OCI-LY7 (cell line): ENCODE results near the gene HCN3. TPM values are rescaled to one million over a fixed set of nuclear protein-coding genes. Genes with fewer than 3 reads are reported as not detected.
A peak's percentile ranks its signal among the peaks of the same experiment; 100 is the strongest.

Experiments
- BruUV-seq: library from RNA; stranded (reverse); fragments of 400-500 nt; replicated peaks from 2 replicates; lab custom pipeline; 2021; lab: Mats Ljungman, UMichigan
- CTCF ChIA-PET: fragments of 300-600 bp; sonication (Branson Sonifier 250); formaldehyde crosslinking; loops from one replicate; lab custom pipeline; 2022; ENCODE audit warnings: antibody characterized with exemption; ENCODE audit not compliant: unreplicated experiment; lab: Charles Lee
- POLR2A ChIA-PET: fragments of 300-600 bp; sonication (Branson Sonifier 250); formaldehyde crosslinking; loops from one replicate; lab custom pipeline; 2022; ENCODE audit warnings: antibody characterized with exemption; lab: Charles Lee
- DNase-seq: peaks from one replicate; pipeline ENCODE4 v3.0.0-alpha.2; 2015; ENCODE audit warnings: low spot score
- H2AFZ ChIP-seq: fragments of 200-600 bp; sonication (generic), shearing (Covaris generic); 2 replicates; pipeline ENCODE4 v1.6.1; 2014; ENCODE audit warnings: mild to moderate bottlenecking, antibody characterized with exemption, low read length, moderate library complexity
- H3K27ac ChIP-seq: fragments of 200-600 bp; sonication (generic); 2 replicates; pipeline ENCODE4 v1.5.1; 2014; ENCODE audit warnings: mixed run types, low read depth, mild to moderate bottlenecking, moderate library complexity, low read length, inconsistent platforms; ENCODE audit not compliant: poor library complexity, severe bottlenecking
- H3K36me3 ChIP-seq: fragments of 200-600 bp; sonication (generic); 2 replicates; pipeline ENCODE4 v1.6.1; 2014; ENCODE audit warnings: mild to moderate bottlenecking, antibody characterized with exemption, low read length, moderate library complexity, mixed read lengths; ENCODE audit not compliant: insufficient read depth
- H3K4me1 ChIP-seq: fragments of 200-600 bp; sonication (generic); 2 replicates; pipeline ENCODE4 v1.5.1; 2014; ENCODE audit warnings: mild to moderate bottlenecking, low read length; ENCODE audit not compliant: insufficient read depth, poor library complexity, severe bottlenecking
- H3K4me2 ChIP-seq: fragments of 200-600 bp; sonication (generic); 2 replicates; pipeline ENCODE4 v1.6.1; 2014; ENCODE audit warnings: mild to moderate bottlenecking, low read length
- H3K4me3 ChIP-seq: fragments of 200-600 bp; sonication (generic); 2 replicates; pipeline ENCODE4 v1.5.1; 2014; ENCODE audit warnings: mild to moderate bottlenecking, low read depth, low read length; ENCODE audit not compliant: poor library complexity, severe bottlenecking
- H3K79me2 ChIP-seq: fragments of 200-600 bp; sonication (generic); 2 replicates; pipeline ENCODE4 v1.6.1; 2016; ENCODE audit warnings: low read depth, mild to moderate bottlenecking, low read length, moderate library complexity, mixed read lengths; ENCODE audit not compliant: insufficient read depth
- H3K9me2 ChIP-seq: fragments of 200-600 bp; sonication (generic); 2 replicates; pipeline ENCODE4 v1.6.1; 2016; ENCODE audit warnings: mild to moderate bottlenecking, low read length, mixed read lengths; ENCODE audit not compliant: insufficient read depth
- H3K9me3 ChIP-seq: fragments of 200-600 bp; sonication (generic); 2 replicates; pipeline ENCODE4 v1.6.1; 2014; ENCODE audit warnings: mild to moderate bottlenecking, mixed run types, low read length, mixed read lengths
- H4K20me1 ChIP-seq: fragments of 200-600 bp; sonication (generic); 2 replicates; pipeline ENCODE4 v1.6.1; 2014; ENCODE audit warnings: mild to moderate bottlenecking, antibody characterized with exemption, low read length, moderate library complexity, mixed read lengths; ENCODE audit not compliant: insufficient read depth
- CTCF ChIP-seq: fragments of 200-600 bp; sonication (generic); conservative IDR thresholded peaks from 2 replicates; pipeline ENCODE4 v1.5.1; 2014; ENCODE audit warnings: mild to moderate bottlenecking, antibody characterized with exemption, low read length, moderate library complexity, mixed read lengths
- EZH2phosphoT487 ChIP-seq: fragments of 200-600 bp; sonication (generic); IDR thresholded peaks from 2 replicates; pipeline ENCODE4 v1.6.1; 2018; ENCODE audit warnings: low read depth, borderline replicate concordance, mild to moderate bottlenecking, mixed run types, antibody characterized with exemption, low read length, moderate library complexity, mixed read lengths
- intact Hi-C: fragments of 100-400 bp; cut with micrococcal nuclease; formaldehyde crosslinking; loops from one replicate; pipeline ENCODE4 v1.10.0; 2022; ENCODE audit not compliant: unreplicated experiment
- total RNA-seq, 2 experiments: library from RNA; depleted of rRNA in 1 of 2; stranded (reverse); fragments of >200 nt in 1 of 2; shearing (Covaris generic) in 1 of 2; gene quantifications; 2 replicates each; pipeline ENCODE4 v1.2.3, GENCODE V29; 2014 to 2022

Gene HCN3
- total RNA-seq, 2 experiments from 2014 or later: 6.7 to 19.2 TPM

- Histone ChIP-seq H3K27ac (peak within 1 kb of the TSS; percentile 51), H3K4me3 (peak within 1 kb of the TSS; percentile 84), H3K4me1 (peaks cover 17% of the 10 kb centered on the region), H4K20me1 (no peaks in the 10 kb centered on the region), H3K9me2 (no peaks in the 10 kb centered on the region), H3K79me2 (peaks cover 19% of the 10 kb centered on the region; the same call in 1 of the 2 replicates), H2AFZ (peak within 1 kb of the TSS; percentile 72), H3K9me3 (no peaks in the 10 kb centered on the region), H3K36me3 (peaks cover 74% of the 10 kb centered on the region), H3K4me2 (peak within 1 kb of the TSS; percentile 73)
- ChIA-PET POLR2A (interaction anchor here (0.6 to 2.3 kb wide), 2 partner anchors 11 to 13 kb away, joined by 8 to 13 read pairs; partner anchors contain the start of gene CLK2), CTCF (interaction anchor here (0.9 to 3.4 kb wide), 2 partner anchors 11 to 69 kb away, joined by 3 to 10 read pairs; no protein-coding TSS in a partner anchor)
- TF ChIP-seq CTCF (no peak), EZH2phosphoT487 (no peak)
- DNase-seq: peak; percentile 96
- no TSS peak for BruUV-seq
- intact Hi-C loops: loop anchor here (5.0 kb wide), 1 partner anchor 55 kb away; the partner anchor contains the start of genes MTX1 and THBS3
Observed at GRCh38 chr1:155261852-155262673, 15.2 kb upstream of the HCN3 start, which contains the start of gene SCAMP3. SCAMP3 (minus strand) TSS chr1:155262360; CDS start chr1:155262151, 209 bp downstream.

DNA sequence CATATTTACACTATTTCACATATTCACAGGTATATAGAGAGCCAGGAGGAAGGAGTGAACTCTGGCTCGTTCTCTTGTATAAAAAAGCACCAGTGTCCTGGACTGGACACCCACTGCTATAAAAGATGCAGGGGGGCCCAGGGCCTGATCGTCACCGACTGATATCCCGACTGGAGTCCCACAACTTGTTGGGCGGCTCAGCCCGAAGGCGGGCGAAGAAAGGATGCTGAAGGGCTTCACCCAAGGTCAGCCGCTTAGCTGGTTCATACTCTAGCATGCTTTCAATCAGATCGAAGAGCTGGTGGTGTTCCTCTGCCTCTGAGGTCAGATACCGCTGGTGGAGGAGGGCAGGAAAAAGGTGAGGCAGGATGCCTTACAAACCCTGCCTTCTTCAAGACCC is 14.2 kb upstream of the HCN3 start:
- H3K27ac ChIP-seq: peak overlapping the region; percentile 51
- no peak for DNase-seq
- peaks cover 78% of the 10 kb centered on the region for H3K36me3 ChIP-seq
- BruUV-seq: TSS peak; percentile 48
- H3K9me3 ChIP-seq: no peaks in the 10 kb centered on the region
- no peak overlapping the region for H2AFZ ChIP-seq
- ChIA-PET CTCF (no interaction called here), POLR2A (interaction anchor here (1.1 kb wide), 1 partner anchor 10 kb away, joined by 6 read pairs; the partner anchor contains the start of gene CLK2)
- peak overlapping the region; percentile 73 for H3K4me2 ChIP-seq
- intact Hi-C loops: loop anchor here (5.0 kb wide), 1 partner anchor 56 kb away; the partner anchor contains the start of genes MTX1 and THBS3
- H3K4me1 ChIP-seq: peaks cover 17% of the 10 kb centered on the region
- H4K20me1 ChIP-seq: no peaks in the 10 kb centered on the region
- no peaks in the 10 kb centered on the region for H3K9me2 ChIP-seq
- TF ChIP-seq CTCF (no peak), EZH2phosphoT487 (no peak)
- no peak overlapping the region for H3K4me3 ChIP-seq
- H3K79me2 ChIP-seq: peaks cover 19% of the 10 kb centered on the region; the same call in 1 of the 2 replicates
